Nephron (organoid): ENCODE results near the gene ROGDI.
A peak's percentile ranks its signal among the peaks of the same experiment; 100 is the strongest.

ENCODE experiments used
- H3K27ac Mint-ChIP-seq, 3 experiments: 2 replicates each; pipeline ENCODE4 v1.8.0; 2020; ENCODE audit warnings: mixed read lengths in 3 of 3, mild to moderate bottlenecking in 2 of 3, moderate library complexity in 1 of 3
- H3K27me3 Mint-ChIP-seq: 2 replicates; pipeline ENCODE4 v1.8.0; 2021; ENCODE audit warnings: low read depth, mild to moderate bottlenecking, moderate library complexity, mixed read lengths
- H3K36me3 Mint-ChIP-seq: 2 replicates; pipeline ENCODE4 v1.8.0; 2020; ENCODE audit warnings: low read depth, mixed read lengths
- H3K4me1 Mint-ChIP-seq: 2 replicates; pipeline ENCODE4 v1.8.0; 2020; ENCODE audit warnings: mixed read lengths
- H3K4me3 Mint-ChIP-seq, 3 experiments: 2 replicates each; pipeline ENCODE4 v1.8.0; 2020; ENCODE audit warnings: mild to moderate bottlenecking in 3 of 3, mixed read lengths in 3 of 3, moderate library complexity in 2 of 3
- H3K9me3 Mint-ChIP-seq: 2 replicates; pipeline ENCODE4 v1.8.0; 2020; ENCODE audit warnings: mixed read lengths
- TF ChIP-seq, protein P1 (sequence below), 3 experiments: fragments of 200-600 bp; sonication (generic); IDR thresholded peaks; one replicate each; pipeline ENCODE4 v1.5.0; 2021; ENCODE audit warnings: antibody characterized with exemption in 3 of 3; ENCODE audit not compliant: unreplicated experiment in 3 of 3

Gene ROGDI

GRCh38 chr16:4752351-4753100 lies 49.9 kb downstream of the ROGDI start:
- Mint-ChIP-seq H3K27ac (no peak overlapping the region), H3K9me3 (no peaks in the 10 kb centered on the region), H3K27me3 (no peaks in the 10 kb centered on the region), H3K4me1 (peaks cover 7% of the 10 kb centered on the region), H3K4me3 (no peak overlapping the region), H3K36me3 (peaks cover 54% of the 10 kb centered on the region)
- TF ChIP-seq, protein P1, sequence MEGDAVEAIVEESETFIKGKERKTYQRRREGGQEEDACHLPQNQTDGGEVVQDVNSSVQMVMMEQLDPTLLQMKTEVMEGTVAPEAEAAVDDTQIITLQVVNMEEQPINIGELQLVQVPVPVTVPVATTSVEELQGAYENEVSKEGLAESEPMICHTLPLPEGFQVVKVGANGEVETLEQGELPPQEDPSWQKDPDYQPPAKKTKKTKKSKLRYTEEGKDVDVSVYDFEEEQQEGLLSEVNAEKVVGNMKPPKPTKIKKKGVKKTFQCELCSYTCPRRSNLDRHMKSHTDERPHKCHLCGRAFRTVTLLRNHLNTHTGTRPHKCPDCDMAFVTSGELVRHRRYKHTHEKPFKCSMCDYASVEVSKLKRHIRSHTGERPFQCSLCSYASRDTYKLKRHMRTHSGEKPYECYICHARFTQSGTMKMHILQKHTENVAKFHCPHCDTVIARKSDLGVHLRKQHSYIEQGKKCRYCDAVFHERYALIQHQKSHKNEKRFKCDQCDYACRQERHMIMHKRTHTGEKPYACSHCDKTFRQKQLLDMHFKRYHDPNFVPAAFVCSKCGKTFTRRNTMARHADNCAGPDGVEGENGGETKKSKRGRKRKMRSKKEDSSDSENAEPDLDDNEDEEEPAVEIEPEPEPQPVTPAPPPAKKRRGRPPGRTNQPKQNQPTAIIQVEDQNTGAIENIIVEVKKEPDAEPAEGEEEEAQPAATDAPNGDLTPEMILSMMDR (IDR thresholded peaks at IDR 0.05; ENCODE audit: unreplicated experiment in 3 of 3): no peak

DNA sequence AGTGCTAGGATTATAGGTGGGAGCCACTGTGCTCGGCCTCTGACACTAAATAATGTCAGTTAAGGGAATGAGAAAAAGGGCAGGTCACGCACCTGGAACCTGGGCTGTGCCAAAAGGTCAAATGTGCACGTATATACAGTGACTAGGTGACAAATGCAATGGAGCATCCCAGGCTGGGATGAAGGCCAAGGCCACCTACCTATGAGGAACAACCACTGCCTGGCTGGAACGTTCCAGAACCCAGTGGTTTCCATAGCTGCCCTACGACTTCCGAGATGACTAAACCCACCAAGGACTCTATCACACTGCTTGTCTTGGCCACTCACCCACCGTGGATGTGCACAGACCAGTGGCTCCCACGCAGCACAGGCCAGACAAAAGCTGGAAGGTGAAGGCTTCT lies 51.5 kb downstream of the ROGDI start:
- H3K27me3 Mint-ChIP-seq: no peaks in the 10 kb centered on the region
- H3K36me3 Mint-ChIP-seq: peaks cover 42% of the 10 kb centered on the region
- no peak overlapping the region for H3K4me3 Mint-ChIP-seq
- H3K4me1 Mint-ChIP-seq: peaks cover 16% of the 10 kb centered on the region
- no peaks in the 10 kb centered on the region for H3K9me3 Mint-ChIP-seq
- H3K27ac Mint-ChIP-seq: no peak overlapping the region
- TF ChIP-seq, protein P1 (IDR thresholded peaks at IDR 0.05; ENCODE audit: unreplicated experiment in 3 of 3): no peak

GRCh38 chr16:4749700-4750257 lies 52.7 kb downstream of the ROGDI start:
- Mint-ChIP-seq H3K4me1 (peaks cover 16% of the 10 kb centered on the region), H3K9me3 (no peaks in the 10 kb centered on the region), H3K36me3 (peaks cover 30% of the 10 kb centered on the region), H3K4me3 (no peak overlapping the region), H3K27ac (no peak overlapping the region), H3K27me3 (no peaks in the 10 kb centered on the region)
- TF ChIP-seq, protein P1 (IDR thresholded peaks at IDR 0.05; ENCODE audit: unreplicated experiment in 3 of 3): no peak

DNA sequence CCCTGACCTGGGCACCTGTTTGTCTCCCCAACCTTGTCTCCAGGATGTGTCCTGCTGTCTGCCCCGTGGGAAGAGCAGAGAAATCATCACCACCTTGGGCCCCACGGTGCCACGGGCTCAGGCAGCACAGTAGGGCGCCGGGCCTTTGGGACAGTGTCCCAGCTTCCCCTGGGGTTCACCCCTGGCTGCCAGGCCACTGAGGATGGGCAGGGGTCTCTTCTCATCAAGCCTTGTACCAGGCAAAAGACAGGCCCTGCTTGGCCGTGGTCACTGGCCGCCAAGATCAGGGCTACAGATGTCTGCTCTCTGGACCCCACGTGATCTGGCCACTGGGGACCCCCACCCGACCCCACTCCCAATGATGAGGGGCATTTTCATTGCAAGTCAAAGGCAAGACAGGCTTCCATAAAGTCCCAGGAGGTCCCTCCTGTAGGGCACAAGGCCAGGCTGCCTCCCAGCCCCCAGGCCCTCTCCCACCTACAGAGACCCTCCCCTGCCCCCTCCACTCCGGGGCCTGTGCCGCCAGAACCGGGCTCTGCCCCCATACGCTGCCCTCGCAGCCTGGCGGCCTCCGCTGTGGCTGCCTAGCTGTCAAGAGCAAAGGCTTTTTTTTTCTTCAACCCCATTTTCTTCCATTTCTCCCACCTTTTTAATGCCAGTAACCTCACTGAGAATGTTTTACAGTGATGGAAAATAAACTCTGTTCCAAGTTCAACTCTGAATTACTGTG lies 53.6 kb downstream of the ROGDI start:
- H3K9me3 Mint-ChIP-seq: no peaks in the 10 kb centered on the region
- TF ChIP-seq, protein P1 (IDR thresholded peaks at IDR 0.05; ENCODE audit: unreplicated experiment in 3 of 3): no peak
- peak overlapping the region in 1 of 3 experiments; percentile 38 for H3K27ac Mint-ChIP-seq
- no peak overlapping the region for H3K4me3 Mint-ChIP-seq
- H3K36me3 Mint-ChIP-seq: peaks cover 25% of the 10 kb centered on the region
- H3K27me3 Mint-ChIP-seq: no peaks in the 10 kb centered on the region
- peaks cover 16% of the 10 kb centered on the region for H3K4me1 Mint-ChIP-seq

GRCh38 chr16:4747906-4748681 lies 54.3 kb downstream of the ROGDI start:
- peak overlapping the region in 2 of 3 experiments; percentile 15 to 52 for H3K27ac Mint-ChIP-seq
- peaks cover 18% of the 10 kb centered on the region for H3K36me3 Mint-ChIP-seq
- peaks cover 16% of the 10 kb centered on the region for H3K4me1 Mint-ChIP-seq
- TF ChIP-seq, protein P1 (IDR thresholded peaks at IDR 0.05; ENCODE audit: unreplicated experiment in 3 of 3): no peak
- H3K9me3 Mint-ChIP-seq: no peaks in the 10 kb centered on the region
- no peaks in the 10 kb centered on the region for H3K27me3 Mint-ChIP-seq
- no peak overlapping the region for H3K4me3 Mint-ChIP-seq
